Osteocyte (in vitro differentiated cells): ENCODE results near the gene MEST. TPM values are rescaled to one million over a fixed set of nuclear protein-coding genes. Genes with fewer than 3 reads are reported as not detected.

Experiments used
- DNase-seq: peaks from one replicate; pipeline ENCODE4 v3.0.0; 2021; ENCODE audit warnings: mixed read lengths; ENCODE audit not compliant: unreplicated experiment; ENCODE audit errors: extremely low spot score
- H3K27ac Mint-ChIP-seq: one replicate; pipeline ENCODE4 v1.8.0; 2021; ENCODE audit warnings: mild to moderate bottlenecking, mixed read lengths; ENCODE audit not compliant: unreplicated experiment
- H3K27me3 Mint-ChIP-seq: one replicate; pipeline ENCODE4 v1.8.0; 2021; ENCODE audit warnings: mixed read lengths; ENCODE audit not compliant: unreplicated experiment
- H3K36me3 Mint-ChIP-seq: one replicate; pipeline ENCODE4 v1.8.0; 2021; ENCODE audit warnings: mixed read lengths; ENCODE audit not compliant: unreplicated experiment
- H3K4me1 Mint-ChIP-seq: one replicate; pipeline ENCODE4 v1.8.0; 2021; ENCODE audit warnings: mixed read lengths; ENCODE audit not compliant: unreplicated experiment
- H3K4me3 Mint-ChIP-seq: one replicate; pipeline ENCODE4 v1.8.0; 2021; ENCODE audit warnings: mild to moderate bottlenecking, moderate library complexity, mixed read lengths; ENCODE audit not compliant: unreplicated experiment
- H3K9me3 Mint-ChIP-seq: one replicate; pipeline ENCODE4 v1.8.0; 2021; ENCODE audit warnings: mixed read lengths; ENCODE audit not compliant: unreplicated experiment
- CTCF ChIP-seq: fragments of 200-600 bp; sonication (generic); IDR thresholded peaks from 2 replicates; pipeline ENCODE4 v1.5.0; 2021; ENCODE audit warnings: antibody characterized with exemption, mild to moderate bottlenecking, moderate library complexity
- total RNA-seq: library from RNA; stranded (reverse); gene quantifications from 2 replicates; pipeline ENCODE4 v1.2.1, GENCODE V29; 2021

The MEST gene
- total RNA-seq, 1 donor from 2014 or later: 367 TPM

- Mint-ChIP-seq H3K9me3 (peaks cover 5% of the 10 kb centered on the region), H3K4me1 (no peaks in the 10 kb centered on the region), H3K4me3 (no peak overlapping the region), H3K27me3 (no peaks in the 10 kb centered on the region), H3K36me3 (no peaks in the 10 kb centered on the region), H3K27ac (no peak overlapping the region)
- DNase-seq: no peak
- no peak for TF ChIP-seq CTCF
Measured at GRCh38 chr7:130468612-130469011, 23.3 kb upstream of the MEST start.

- H3K4me3 Mint-ChIP-seq: no peak overlapping the region
- no peaks in the 10 kb centered on the region for H3K36me3 Mint-ChIP-seq
- no peaks in the 10 kb centered on the region for H3K4me1 Mint-ChIP-seq
- H3K27me3 Mint-ChIP-seq: no peaks in the 10 kb centered on the region
- no peak for DNase-seq
- no peak overlapping the region for H3K27ac Mint-ChIP-seq
- no peaks in the 10 kb centered on the region for H3K9me3 Mint-ChIP-seq
- no peak for TF ChIP-seq CTCF
Measured at GRCh38 chr7:130471974-130472373, 19.9 kb upstream of the MEST start.

- no peak for DNase-seq
- Mint-ChIP-seq H3K4me3 (no peak overlapping the region), H3K27me3 (no peaks in the 10 kb centered on the region), H3K27ac (no peak overlapping the region), H3K4me1 (no peaks in the 10 kb centered on the region), H3K36me3 (no peaks in the 10 kb centered on the region), H3K9me3 (no peaks in the 10 kb centered on the region)
- TF ChIP-seq CTCF: no peak
Measured at GRCh38 chr7:130473289-130473688, 18.6 kb upstream of the MEST start.

- H3K9me3 Mint-ChIP-seq: no peaks in the 10 kb centered on the region
- no peaks in the 10 kb centered on the region for H3K36me3 Mint-ChIP-seq
- DNase-seq: no peak
- no peaks in the 10 kb centered on the region for H3K4me1 Mint-ChIP-seq
- H3K27me3 Mint-ChIP-seq: no peaks in the 10 kb centered on the region
- no peak for TF ChIP-seq CTCF
- H3K27ac Mint-ChIP-seq: no peak overlapping the region
- no peak overlapping the region for H3K4me3 Mint-ChIP-seq
Measured at GRCh38 chr7:130473876-130474275, 18.0 kb upstream of the MEST start.

- H3K36me3 Mint-ChIP-seq: no peaks in the 10 kb centered on the region
- H3K4me3 Mint-ChIP-seq: no peak overlapping the region
- no peak for DNase-seq
- no peak for TF ChIP-seq CTCF
- no peaks in the 10 kb centered on the region for H3K4me1 Mint-ChIP-seq
- no peaks in the 10 kb centered on the region for H3K27me3 Mint-ChIP-seq
- no peak overlapping the region for H3K27ac Mint-ChIP-seq
- H3K9me3 Mint-ChIP-seq: no peaks in the 10 kb centered on the region
Measured at GRCh38 chr7:130475776-130476175, 16.1 kb upstream of the MEST start.
